ENCODE results near the gene EPS15.

The EPS15 gene

DNA sequence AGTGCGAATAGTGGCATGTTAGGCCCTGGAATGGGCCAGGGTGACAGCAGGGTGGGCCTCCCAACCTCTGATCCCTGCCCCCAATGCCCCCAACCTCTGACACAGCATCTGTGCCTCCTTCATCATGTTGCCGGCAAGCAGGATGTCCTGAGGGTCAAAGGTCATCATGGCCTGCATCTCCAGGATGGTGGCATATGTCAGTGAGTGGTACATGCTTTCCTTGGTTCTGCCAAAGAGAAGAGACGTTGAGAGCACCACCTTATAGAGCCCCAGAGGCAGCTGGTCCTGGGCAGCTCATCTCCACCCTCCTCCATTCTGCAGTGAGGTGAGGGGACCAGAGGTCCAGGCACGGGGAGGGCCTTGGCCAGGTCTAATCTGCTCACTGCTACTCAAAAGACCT lies 206.3 kb downstream of the EPS15 start:
- TF ChIP-seq, protein P1, sequence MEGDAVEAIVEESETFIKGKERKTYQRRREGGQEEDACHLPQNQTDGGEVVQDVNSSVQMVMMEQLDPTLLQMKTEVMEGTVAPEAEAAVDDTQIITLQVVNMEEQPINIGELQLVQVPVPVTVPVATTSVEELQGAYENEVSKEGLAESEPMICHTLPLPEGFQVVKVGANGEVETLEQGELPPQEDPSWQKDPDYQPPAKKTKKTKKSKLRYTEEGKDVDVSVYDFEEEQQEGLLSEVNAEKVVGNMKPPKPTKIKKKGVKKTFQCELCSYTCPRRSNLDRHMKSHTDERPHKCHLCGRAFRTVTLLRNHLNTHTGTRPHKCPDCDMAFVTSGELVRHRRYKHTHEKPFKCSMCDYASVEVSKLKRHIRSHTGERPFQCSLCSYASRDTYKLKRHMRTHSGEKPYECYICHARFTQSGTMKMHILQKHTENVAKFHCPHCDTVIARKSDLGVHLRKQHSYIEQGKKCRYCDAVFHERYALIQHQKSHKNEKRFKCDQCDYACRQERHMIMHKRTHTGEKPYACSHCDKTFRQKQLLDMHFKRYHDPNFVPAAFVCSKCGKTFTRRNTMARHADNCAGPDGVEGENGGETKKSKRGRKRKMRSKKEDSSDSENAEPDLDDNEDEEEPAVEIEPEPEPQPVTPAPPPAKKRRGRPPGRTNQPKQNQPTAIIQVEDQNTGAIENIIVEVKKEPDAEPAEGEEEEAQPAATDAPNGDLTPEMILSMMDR (IDR thresholded peaks at IDR 0.05; ENCODE audit: control insufficient read depth, extremely low read depth, insufficient read depth): no peak
- no peak overlapping the region for H3K4me3 ChIP-seq (ENCODE audit: low read depth, low read length)
- no peak for DNase-seq (ENCODE audit: low read depth)

DNA sequence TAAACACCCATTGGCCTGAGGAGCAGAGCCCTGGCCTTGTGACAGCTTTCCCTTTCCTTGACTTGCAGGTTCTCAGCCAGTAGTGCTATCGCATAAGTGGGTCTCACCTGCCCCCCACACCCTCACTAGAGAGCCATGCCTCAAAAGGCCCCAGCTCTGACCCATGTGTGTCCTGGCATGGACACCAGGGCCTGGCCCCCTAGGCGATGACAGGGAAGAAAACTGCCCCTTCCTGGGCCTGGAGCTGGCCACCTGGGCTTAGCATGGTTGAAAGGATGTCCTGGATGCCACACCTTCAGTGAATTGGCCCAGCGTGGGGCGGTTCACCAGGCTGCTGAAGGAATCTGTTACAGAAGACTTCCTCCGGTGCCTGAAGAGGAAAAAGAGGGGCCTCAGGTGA lies 207.2 kb downstream of the EPS15 start:
- H3K4me3 ChIP-seq (ENCODE audit: low read depth, low read length): no peak overlapping the region
- TF ChIP-seq, protein P1 (IDR thresholded peaks at IDR 0.05; ENCODE audit: control insufficient read depth, extremely low read depth, insufficient read depth): no peak
- no peak for DNase-seq (ENCODE audit: low read depth)

DNA sequence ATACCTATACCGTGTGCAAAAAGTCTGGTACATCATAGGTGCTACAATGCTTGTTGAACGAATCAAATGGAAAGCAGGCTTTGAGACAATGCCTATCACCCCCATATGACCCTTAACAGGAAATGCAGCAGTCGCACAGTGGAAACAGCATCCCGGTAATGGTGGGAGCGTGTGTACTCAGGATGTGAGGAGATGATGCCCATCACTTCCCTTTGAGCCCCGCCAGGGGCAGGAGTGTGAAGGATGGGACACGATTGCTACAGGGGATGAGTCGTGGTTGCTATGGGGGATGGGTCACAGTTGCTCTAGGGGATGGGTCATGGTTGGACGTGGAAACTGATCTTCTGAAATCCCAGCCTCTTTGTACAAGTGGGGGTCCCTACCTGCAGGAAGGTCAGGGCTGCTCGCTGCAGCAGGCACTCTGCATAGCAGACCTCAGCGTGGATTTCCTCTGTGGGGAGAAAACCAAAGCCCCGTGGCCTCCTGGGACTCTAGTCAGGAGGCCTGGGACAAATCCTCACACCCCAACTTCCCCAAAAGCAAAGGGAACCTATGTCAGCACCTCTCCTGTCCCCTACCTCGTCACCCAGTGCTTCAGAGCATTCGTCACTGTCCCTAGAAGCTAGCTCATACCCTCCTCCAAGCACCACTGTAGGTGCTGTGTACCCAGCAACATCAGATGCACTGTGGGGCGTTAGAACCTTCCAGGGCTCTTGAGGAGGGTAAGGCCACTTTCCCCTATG lies 208.0 kb downstream of the EPS15 start:
- DNase-seq (ENCODE audit: low read depth): no peak
- TF ChIP-seq, protein P1 (IDR thresholded peaks at IDR 0.05; ENCODE audit: control insufficient read depth, extremely low read depth, insufficient read depth): no peak

DNA sequence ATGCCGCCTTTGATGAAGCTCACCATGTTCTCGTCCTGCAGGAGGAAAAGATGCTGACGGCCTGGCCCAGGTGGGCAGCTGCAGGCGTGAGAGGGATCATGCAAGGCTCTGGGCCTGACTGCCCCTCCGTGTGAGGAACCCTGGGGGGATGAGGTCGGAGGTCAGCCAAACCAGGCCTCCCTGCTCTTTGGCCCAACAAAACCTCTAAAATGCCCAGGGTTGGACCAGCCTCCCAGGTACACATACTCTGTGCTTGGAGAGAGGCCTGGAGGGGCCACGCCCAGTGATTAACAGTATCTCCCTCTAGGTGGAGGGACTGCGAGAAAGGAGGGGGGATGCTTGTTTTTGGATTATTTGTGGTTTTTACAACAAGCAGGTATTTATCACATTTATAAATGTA lies 209.8 kb downstream of the EPS15 start:
- TF ChIP-seq, protein P1 (IDR thresholded peaks at IDR 0.05; ENCODE audit: control insufficient read depth, extremely low read depth, insufficient read depth): no peak
- no peak for DNase-seq (ENCODE audit: low read depth)
- H3K4me3 ChIP-seq (ENCODE audit: low read depth, low read length): no peak overlapping the region

More for the DNA sequence above, 208.0 kb downstream of the EPS15 start:
- no peak overlapping the region for H3K4me3 ChIP-seq (ENCODE audit: low read depth, low read length)

DNA sequence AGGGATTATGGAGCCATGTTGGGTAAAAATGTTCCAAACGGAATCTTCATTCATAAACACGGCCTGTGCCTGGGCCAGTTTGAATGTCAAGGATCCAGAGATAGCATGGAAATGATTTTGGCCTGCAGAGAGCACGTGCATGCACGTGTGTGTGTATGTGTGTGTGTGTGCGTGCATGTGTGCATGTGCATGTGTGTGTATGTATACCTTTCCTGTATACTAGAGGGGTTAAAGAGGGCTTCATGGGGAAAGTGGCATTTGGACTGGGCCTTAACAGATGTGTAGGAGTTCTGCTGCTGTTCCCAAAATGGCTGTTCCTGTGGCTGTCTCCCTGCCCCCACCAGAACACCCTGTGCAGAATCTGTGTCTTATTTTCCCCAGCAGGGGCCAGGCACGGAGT lies 210.4 kb downstream of the EPS15 start:
- no peak overlapping the region for H3K4me3 ChIP-seq (ENCODE audit: low read depth, low read length)
- DNase-seq (ENCODE audit: low read depth): no peak
- TF ChIP-seq, protein P1 (IDR thresholded peaks at IDR 0.05; ENCODE audit: control insufficient read depth, extremely low read depth, insufficient read depth): no peak

DNA sequence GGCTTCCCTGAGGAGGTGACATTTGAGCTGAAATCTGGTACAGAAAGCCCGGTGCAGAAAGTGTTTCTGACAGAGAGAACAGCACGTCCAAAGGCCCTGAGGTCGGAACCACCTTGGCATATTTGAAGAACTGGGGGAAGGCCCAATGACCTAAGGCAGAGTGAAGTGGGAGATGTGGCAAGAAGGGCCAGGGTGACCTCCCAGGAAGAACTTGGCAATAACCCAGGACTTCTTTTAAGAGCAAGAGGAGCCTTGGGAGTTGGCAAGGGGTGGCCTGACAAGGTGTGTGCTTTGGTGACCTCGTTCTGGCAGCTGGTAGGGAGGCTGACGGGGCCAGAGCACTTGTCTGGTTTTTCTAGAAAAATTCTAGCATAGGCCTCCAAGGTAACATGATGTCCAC lies 212.1 kb downstream of the EPS15 start:
- H3K4me3 ChIP-seq (ENCODE audit: low read depth, low read length): no peak overlapping the region
- no peak for DNase-seq (ENCODE audit: low read depth)
- TF ChIP-seq, protein P1 (IDR thresholded peaks at IDR 0.05; ENCODE audit: control insufficient read depth, extremely low read depth, insufficient read depth): no peak

DNA sequence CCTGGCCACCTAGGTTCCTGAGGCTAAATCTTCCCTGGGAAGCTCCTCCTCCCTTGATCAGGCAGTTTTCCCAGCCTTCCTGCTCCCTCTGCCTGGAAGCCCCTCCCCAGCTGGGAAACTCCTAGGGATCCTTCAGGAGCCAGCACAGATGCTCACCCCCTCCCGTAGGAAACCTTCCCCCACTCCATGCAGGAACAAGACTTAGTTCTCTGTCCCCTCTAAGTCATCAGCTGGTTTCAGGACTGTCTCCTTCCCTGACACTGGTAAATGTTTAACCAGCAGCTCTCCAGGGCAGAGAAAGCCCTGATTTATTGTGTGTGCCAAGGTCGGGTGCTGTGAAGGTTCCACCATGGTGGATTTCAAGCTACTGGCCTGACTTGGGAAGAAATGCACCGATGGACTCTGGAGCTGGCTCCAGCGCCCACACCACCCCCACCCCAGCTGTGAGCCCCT lies 213.7 kb downstream of the EPS15 start:
- no peak for DNase-seq (ENCODE audit: low read depth)
- TF ChIP-seq, protein P1 (IDR thresholded peaks at IDR 0.05; ENCODE audit: control insufficient read depth, extremely low read depth, insufficient read depth): no peak
- H3K4me3 ChIP-seq (ENCODE audit: low read depth, low read length): no peak overlapping the region
